GM21381 (cell line): ENCODE results near the gene MTHFSD.

Source experiments
- ATAC-seq: cut with Tn5 transposase; IDR thresholded peaks from one replicate; pipeline ENCODE4 v1.9.1; 2021; ENCODE audit warnings: mild to moderate bottlenecking, moderate library complexity; ENCODE audit not compliant: unreplicated experiment

Gene MTHFSD

DNA sequence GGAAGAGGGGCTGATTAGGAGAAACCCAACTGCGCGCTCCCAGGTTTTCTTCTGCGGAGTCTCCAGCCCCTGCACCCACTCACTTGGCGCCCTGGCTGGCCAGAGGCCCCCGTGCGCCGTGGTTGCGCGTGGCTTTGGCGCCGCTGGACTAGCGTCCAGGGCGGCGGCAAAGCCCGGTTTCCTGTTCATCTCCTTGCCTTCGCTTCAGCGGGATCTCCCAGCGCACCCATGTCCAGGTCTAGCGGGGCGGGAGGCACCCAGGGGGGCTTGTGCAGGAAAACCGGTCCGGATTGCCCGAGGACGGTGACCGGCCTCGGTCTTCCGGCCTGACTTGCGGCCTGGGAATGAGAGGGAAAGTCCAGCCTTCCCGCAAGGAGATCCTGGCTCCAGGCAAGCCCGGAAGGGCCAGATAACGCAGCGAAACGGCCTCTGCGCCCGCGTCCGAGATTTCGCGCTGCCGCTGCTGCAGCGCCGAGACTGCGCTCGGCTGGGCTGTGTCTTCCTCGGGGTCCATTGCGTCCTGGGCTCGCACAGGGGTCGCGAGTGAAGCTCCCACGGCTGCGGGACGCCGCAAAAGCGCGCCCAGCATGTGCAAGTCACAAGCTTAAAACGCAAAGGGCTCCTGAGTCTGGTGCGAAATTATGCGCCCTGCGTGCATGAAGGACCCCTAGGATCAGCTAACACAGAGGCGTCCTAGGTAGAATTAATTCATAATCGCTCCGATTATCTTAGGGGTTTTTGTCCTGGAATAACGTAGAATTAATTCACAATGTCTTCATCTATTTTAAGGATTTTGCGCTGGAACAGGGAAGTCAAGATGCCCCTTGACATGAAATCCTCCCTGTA lies 39.0 kb downstream of the MTHFSD start:
- ATAC-seq = no peak

DNA sequence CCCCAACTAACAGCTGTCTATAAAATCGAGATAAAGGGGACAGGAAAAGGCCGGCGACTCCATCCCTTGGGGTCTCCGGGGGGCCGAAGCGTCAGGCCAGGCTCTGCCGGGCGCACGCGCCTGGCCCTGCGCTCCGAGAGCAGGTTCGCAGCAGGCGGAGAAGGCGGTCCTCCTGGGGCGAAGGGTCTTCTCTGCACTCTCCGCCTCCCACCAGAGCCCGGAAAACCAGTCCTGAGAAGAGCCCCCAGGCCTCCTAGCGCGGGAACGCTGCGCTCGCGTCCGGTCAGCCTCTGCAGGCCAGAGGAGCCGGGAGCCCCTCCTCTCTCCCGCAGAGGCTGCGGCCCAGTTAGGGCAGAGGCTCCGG lies 39.6 kb downstream of the MTHFSD start:
- ATAC-seq = no peak

DNA sequence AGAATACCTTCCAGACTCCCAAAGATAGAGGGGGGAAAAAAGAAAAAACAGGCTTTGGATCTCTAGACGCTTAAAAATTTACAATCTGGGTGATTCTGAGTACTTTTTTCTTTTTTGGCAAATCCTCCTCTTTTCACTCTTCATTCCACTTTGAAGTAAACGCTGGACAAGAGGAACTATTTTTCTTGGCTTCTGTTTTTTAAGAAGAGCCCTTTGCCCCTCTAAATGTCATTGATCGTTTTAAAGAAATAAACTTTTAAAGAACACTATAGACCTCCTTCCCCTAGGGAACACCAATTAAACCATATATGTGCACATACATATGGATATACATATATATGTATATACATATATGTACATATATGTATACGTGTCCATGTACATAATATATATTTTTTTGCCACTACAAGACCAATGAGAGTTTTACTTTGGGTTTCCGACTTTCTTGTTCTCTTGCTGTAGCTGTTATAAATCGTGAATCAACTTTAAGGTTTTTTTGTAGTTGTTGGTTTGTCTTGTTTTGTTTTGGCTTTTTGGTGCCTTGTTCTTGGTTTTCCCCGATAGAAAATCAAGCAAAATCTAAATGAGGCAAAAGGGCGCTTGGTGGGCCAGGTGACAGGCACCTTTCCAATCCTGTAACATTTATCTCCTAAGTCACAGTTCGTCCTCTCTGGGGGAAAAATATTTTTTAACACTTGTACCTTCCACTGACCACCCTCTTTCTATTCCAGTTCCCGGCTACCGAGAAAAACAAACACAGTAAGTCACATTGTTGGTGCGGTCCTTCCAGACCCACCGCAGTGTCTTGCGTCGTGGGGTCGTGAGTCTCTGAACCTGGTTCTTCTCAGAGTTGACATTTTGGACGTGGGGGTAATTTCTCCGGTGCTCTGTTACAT lies 40.3 kb downstream of the MTHFSD start:
- ATAC-seq = no peak

DNA sequence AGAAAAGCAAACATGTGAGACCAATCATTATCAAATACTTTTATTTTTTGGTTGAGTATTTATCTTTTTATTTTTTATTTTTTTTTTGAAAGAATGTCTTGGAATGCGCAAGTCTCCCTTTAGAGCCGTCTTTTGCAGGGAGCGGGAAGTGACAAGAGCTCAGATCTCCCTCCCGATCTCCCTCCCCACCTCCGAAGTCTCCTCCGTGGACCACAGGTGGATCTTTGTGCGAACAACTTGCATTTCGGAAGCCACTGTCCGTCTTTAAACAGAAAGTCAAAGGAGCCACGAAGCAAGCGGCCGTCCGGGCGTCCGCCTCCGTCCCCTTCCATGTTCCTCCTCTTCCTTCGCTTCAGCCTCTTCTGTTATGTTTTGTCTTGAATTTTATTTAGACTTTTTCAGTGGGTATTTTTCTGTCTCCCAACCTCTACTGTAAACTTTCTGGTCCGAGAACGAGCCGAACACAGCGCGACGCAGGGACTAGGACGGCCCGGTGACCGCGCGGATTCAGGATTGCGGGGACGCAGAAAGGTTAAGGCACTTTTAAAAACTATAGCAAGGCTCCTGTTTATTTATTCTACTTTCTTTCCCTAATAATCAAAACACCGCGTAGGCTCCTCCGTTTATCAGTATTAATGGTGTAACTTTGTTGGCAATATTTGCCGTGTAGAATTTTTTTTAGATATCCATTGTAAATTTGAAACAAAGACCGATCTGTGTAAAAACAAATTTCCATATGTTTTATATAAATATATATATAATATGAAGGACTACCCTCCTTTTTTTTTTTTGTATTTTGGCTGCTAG lies 41.4 kb downstream of the MTHFSD start:
- no peak for ATAC-seq

DNA sequence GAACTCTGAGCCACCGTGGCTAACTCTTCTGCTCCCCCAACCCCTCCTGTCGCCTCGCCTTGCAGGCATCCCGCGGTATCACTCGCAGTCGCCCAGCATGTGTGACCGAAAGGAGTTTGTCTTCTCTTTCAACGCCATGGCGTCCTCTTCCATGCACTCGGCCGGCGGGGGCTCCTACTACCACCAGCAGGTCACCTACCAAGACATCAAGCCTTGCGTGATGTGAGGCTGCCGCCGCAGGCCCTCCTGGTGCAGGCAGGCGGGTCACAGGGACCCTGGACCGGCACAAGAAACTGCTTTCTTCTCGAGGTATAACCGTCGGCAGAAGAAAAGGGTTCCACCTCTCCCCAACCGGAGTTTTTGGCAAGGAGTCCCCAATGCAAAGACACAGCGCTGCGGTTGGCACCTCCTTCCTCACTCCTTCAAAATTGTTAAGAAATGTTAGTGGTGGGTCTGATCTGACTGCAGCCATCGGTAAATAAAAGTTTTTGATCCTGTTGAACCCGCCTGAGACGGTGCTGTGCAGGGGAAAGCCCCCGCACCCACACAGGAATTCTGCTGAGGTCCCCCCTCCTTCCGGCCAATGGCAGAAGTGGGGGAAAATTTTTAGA lies 42.1 kb downstream of the MTHFSD start:
- no peak for ATAC-seq

DNA sequence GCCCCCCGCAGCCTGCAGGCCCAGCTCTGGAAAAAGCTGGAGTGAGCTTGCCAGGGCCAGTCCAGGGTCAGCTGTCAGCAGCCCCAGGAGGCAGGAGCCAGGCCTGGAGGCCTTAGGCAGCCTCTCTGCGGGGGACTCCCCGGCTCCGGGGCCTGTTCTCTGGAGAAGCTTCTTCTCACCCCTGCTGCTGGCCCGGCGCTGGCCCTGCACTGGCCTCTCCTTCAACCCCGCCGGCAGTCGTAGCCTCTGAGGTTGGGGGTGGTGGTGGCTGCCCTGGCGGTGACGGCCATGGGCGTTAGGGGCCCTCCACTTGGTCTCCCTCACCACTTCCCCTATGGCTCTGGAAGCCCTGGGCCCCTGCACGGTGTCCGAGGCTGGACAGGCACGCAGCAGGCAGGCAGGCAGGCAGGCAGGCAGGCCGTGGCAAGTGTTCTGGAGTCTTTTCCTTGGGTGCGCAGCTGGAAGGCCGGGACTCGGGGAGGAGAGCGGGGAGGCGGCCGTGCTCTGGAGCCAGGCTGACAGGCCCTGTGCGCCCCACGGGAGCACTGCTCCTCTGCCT lies 42.7 kb downstream of the MTHFSD start:
- no peak for ATAC-seq

DNA sequence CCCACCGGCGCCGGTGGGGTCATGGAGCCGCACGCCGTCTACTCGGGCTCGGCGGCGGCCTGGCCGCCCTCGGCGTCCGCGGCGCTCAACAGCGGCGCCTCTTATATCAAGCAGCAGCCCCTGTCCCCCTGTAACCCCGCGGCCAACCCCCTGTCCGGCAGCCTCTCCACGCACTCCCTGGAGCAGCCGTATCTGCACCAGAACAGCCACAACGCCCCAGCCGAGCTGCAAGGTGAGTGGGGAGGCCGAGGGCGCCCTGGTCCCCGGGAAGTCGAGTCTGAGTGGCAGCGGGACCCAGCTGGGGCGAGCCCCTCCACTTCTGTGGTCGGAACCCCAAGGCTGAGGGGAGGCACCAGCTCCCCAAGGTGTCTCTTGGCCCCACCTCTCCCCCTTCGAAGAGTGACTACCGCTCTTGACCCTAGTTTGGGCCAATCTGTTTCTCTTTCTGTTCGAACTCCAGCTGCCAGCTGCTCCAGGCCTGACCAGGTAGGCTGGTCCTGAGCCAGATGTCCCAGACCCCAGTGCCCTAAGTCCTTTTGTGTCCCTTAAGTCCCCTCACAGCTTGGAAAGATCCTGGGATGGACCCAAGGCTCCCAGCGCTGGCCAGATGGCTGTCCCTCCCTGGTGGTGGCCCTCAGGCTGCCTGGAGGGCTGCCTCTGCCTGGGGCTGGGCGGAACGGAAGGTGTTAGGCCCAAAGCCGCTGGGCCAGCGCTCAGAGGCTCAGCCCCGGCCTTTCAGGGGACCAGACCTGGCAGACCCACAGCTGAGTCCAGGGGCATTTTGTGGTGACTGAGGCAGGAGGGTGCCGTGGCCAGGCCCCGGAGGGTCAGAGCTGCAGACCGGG lies 43.5 kb downstream of the MTHFSD start:
- ATAC-seq = no peak

DNA sequence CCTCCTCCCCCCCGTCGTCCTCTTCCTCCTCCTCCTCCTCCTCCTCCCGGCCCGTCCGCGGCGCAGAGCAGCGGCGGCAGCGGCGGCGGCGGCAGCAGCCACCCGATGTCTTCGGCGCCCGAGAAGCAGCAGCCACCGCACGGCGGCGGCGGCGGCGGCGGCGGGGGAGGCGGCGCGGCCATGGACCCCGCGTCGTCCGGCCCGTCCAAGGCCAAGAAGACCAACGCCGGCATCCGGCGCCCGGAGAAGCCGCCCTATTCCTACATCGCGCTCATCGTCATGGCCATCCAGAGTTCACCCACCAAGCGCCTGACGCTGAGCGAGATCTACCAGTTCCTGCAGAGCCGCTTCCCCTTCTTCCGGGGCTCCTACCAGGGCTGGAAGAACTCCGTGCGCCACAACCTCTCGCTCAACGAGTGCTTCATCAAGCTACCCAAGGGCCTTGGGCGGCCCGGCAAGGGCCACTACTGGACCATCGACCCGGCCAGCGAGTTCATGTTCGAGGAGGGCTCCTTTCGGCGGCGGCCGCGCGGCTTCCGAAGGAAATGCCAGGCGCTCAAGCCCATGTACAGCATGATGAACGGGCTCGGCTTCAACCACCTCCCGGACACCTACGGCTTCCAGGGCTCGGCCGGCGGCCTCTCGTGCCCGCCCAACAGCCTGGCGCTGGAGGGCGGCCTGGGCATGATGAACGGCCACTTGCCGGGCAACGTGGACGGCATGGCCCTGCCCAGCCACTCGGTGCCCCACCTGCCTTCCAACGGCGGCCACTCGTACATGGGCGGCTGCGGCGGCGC lies 44.4 kb downstream of the MTHFSD start, which contains the start of gene FOXF1:
TSS of gene FOXF1 (plus strand) at position 63 of the 797 bp plus-strand sequence. CDS start at position 106, 43 bp downstream.
- ATAC-seq = no peak

DNA sequence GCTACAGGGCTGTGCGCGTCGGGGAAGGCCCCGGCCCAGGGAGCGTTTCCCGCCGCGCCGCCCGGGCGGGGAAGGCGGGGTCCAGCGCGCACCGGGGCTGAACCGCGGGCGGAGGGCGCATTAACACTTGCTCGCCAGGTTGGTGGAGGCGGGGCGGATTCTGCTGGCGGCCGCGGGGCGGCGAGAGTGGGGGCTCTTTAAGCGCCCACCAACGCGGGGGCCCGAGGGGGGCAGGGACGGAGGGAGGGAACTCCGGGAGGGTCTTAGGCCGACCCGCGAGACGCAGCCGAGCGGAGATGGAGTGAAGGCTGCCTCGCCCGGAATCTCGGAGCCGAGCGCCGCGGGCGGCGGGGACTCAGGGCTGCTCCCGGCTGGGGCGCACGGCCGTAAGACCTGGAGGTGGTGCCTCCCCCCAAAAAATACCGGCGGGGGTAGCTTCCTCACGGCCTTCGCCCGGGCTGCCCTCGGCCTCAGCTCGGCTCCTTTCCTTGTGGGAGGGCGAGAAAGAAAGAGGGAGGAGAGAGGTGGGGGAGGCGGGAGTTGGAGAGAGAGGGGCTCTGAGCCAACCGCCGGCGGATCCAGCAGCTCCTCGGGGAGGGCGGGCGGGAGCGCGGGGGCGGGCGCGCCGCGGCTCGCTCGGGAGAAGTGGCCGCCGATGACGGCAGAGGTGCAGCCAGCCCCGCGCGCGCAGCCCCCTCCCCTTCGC lies 45.1 kb downstream of the MTHFSD start:
- ATAC-seq = no peak

DNA sequence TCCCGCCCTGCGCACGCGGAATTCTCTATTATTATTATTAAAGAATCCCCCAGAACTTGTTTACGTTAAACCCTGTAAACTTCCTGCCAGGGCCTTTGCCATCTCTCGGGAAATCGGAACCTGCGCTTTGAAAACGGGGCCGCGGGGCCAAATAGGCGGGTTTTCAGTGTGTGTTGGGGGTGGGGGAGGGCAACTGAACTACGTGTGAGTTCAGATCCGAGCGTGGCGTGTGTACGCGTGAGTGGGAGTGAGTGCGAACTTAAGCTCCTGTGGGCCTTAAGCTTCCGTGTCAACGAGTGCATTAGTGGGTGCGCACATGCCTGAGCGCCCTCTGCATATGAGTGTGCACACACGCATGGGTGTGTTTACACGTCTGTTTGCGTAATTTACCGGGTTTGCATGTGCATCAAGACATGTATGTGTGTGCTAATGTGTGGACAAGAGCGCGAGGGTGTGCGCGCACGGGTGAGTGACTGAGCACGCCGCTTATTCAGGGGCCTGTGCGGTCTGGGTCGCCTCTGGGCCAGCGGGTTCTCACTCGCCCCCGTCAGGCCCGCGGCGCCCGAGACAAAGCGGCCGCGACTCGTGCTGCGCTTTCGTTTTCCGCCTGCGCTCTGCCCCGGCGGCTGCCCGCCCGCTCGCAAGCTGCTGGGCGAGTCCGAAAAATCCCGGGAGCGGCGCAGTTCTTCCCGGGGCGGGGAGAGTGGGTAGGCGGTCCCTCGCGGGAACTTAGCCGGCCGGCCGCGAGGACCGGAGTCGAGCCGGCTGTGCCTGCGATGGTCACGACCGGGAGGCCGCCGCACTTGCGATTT lies 45.9 kb downstream of the MTHFSD start:
- ATAC-seq = no peak

DNA sequence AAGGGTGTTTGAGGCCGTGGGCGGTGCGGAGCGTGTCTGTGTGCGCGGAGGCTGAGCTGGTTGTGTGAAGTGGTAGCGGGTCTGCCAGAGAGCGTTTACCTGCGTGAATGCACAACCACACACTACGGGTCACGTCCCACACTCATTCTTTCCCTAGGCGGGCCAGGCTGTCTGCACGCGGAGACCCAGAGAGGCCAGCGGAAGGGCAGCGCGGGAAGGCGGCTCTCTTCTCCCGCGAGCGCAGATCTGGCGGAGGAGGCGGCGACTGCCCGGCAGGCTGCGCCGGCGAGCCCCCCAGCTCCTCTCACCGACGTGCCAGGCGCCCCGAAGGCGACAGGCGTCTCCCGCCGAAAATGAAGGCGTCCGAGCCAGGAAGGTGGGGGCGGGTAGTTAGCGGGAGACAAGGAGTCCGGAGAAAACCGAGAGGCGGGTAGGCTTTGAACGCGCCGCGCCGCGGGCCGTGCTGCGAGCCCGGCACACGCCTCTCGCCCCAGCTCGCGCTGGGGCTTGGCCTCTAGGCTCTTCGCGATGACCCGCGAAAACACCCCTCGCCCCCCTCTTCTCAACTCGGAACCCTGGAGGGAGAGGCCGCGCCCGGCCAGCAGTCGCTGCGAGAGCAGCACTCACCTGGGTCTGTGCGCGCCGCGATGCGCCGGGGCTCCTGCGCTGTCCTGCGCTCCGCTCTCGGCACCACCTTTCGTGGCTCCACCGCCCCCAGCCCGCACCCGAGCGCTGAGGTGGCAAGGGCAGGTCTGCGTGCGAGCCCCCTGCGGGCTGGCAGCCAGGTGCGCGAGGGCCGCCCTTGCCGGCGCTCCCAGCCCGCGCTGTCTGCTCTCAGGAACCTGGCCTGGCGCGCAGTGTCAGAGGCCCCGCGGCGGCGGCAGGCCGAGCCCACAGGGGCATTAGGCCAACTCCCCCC lies 46.7 kb downstream of the MTHFSD start:
- ATAC-seq = no peak

DNA sequence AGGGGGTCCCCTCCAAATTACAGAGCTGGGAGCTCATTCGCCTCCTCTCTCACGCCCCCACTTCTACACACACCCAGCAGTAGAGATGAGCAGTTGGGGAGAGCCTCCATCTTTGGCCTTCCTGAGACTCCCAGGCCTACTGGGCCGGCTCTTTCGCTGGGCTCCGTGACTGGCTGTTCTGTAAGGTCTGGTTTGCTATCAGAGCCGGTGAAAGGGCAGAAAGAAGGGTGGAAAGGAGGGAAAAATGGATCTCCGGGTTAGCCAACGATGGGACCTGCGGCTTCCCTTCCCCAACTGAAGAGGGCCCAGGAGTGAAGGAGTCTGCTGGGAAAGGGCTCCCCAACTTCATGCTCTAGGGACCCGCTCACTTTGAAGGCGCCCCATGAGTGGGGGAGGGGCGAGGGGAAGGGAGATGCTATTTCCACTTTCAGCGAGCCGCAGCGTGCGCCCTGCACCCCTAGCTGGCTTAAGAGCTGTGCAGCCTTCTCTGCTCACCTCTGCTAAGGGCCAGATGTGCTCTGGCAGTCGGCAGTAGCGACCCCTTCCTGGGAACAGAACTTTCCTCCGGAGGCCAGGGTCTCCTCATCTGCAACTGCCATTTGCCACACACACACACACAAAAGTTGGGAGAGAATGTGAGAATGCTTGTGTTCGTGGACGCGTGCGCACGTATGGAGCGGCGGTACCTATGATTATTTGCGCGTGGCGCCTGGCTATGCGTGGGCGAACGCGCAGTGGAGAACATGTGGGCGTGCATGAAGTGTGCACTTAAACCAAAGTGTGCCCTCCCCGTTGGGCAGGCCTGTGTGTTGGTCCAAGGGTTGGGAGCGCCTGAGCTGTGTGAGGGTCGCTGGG lies 47.6 kb downstream of the MTHFSD start:
- no peak for ATAC-seq

DNA sequence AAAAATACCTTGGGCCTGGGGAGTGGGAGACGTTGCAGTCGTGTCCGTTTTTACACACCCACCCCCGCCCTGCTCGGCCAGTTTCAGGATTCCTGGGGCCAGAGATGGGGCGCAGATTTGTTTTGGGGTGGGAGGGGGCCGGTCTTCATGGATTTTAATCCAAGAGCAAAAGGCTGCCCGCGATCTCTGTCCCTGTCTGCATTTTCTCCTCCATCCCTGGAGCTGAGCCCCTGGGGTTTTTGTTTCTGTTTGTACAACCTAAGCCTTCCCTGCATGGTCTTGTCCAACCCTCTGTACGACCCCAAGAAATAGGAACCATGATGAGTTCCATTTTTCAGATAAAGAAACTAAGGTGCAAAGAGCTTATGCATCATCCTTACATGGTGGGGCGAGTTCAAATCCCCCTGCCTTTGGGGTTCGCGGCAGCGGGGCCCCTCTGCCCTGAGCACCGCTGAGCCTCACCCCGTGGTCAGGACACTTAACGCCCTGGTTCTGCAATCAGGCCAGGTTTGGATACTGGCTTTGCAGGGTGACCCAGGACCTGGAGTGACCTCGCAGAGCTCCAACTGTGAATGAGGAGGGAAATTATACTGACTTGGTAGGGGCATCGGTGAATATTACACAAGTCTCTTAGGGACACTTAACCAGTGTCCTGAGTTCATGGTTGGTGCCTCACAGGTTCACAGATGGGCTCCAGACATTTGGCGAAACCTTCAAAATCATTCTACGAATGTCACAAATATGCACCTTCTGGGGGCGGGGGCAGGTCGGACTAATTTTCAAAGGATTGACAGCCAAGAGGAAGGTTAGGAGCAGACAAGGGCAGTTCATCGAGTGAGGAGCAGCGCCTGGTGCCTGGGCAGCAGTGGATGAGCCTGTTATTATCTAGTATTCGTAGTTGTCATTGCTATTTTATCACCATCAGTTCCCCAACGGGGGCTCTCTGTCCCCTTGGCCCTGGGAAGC lies 48.9 kb downstream of the MTHFSD start:
- no peak for ATAC-seq
